ENCODE results near the gene NPAS3.

Gene NPAS3

DNA sequence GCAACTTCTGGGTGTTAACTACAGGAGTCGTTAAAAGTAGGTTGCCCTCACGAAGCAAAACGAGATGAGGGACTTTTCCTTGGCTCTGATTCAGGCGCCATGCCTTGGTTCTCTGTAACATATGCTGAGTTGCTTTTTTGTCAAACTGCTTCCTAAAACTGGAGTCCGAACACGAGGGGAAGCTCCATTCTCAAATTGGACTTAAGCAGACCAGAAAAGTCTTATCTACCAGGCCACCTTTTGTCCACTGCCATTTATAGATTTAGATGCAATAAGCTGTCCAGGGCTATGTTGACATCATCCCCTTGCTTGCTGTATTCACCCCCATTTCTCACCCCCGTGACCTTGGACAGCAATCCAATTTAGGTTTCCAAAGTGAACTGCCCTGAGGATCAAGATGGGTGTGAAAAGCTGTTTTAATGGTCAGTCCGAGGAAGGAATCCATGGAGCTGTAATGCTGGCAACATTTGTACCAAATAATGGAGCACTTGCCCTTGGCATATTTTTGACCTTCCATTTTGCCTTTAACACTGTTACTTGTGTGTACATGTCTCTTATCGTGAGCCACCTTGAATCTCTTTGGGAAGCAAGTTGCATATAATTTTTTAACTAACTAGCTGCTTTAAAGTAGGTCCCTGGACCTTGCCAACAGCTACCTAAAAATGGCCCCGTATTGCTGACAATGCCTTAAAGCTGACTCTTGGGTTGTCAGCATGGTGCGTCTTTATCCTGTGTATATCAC, 714.1 kb downstream of the NPAS3 start:
- no peak for DNase-seq

- no peak for DNase-seq
Measured at GRCh38 chr14:33653308-33653695, 714.6 kb downstream of the NPAS3 start.

GRCh38 chr14:33655421-33655820, 716.7 kb downstream of the NPAS3 start:
- no peak for DNase-seq

DNA sequence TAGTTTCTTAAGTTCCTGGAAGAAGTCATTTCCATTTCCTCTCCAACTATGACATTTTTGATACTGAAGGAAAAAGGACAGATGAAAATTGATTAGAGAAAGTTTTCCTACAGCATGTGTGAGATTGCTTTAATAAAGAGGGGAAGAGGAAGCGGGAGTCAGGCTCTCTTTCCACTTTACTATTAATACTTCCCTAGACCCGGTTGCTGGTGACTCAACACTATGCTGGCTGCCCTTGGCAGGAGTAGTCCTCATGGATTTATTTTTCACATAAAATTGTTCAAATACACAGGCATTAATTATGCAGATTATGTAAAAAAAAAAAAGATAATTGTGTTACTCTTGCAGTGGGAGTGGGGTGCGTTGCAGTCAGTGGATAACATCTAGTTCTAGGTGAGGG, 718.8 kb downstream of the NPAS3 start:
- no peak for DNase-seq

DNA sequence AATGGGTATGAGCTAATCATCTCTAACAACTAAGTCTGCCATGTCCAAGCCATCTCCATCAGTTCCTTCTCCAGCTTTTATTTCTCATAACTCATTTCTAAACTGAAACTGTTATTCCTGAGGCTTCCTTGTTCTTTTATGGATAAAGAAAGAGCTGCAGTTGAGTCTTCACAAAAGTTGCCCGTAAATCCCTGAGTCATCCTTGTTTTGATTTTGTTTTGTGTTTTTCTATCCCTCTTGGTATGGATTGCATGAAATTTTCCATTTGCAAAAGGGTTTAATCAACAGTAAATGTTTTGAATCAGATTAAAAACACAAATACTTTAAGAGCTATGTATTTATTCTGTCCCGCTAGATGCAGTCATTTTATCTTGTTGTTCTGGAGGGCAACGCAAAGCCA, 721.6 kb downstream of the NPAS3 start:
- no peak for DNase-seq

DNA sequence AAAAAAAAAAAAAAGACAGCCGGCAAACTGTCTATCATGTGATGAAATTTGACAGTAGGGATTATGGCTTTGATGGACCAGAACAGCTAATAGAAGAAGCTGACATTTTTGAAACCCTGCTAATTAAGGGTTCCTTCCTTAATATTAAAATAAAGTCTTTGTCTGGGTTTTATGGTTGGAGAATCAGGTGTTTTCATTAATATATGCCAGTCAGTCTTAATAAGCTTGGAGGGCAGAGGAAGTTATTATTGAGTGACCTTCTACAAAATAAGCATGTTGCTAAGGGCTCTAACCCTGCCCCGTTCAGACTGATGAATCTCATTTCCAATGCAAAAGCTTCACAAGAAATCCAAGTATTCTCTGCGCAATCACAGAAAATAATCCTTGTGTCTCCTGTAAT, 722.4 kb downstream of the NPAS3 start:
- DNase-seq, result no peak

- DNase-seq, result no peak
Measured at GRCh38 chr14:33668066-33668465, 729.4 kb downstream of the NPAS3 start.

DNA sequence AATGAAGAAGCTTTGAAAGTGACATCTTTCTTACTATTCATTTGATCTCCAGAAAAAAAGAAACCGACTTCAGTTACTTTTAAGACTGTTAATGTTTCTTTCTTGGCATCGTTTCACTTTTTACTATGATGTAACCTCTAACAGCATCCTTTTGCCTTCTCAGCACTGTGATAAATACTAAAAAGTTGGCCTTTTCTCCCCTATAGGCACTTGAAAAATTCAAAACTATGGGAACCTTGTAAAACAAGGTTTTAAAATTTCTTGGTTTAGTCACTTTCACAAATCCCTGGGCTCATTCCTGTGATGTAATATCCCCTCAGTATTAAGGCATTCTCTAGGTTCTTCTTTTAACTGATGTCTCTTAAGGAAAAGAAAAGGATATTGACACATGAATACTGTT, 730.4 kb downstream of the NPAS3 start:
- no peak for DNase-seq

DNA sequence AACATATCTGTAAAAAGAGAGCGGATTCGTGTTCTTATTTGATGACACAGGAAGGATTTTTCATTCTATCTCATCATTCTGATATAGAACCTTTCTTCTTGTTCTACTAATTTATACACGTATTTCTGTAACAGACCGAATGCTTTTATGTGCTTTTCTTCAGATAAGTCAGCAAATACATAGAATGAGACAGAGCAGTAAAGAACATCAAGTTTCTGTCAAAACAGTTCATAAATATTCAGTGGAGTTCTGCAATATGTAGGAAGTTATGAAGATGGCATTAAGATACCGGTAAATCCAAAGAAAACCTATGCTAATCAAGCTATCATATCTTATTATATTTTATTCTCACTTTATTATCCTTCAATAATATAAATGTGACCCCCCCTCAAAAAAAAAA, 731.6 kb downstream of the NPAS3 start:
- DNase-seq, result no peak

DNA sequence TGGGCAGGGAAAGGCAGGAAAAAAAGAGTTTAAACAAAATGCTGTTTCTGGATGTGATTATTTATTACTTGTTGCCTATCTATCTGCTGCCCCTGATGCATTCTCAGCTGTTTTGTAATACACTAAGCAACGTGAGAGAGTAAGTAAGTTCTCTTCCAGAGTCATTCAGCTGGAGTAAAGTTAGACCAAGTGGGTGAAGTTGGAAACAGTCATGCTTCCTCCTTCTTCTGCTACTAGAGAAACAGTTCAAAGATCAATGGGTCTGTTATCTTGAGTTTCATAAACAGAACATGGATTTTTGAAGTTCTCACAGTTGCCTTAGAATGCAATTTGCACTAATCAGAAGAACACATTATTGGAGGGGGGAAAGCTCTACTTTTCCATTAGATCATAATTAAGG, 732.9 kb downstream of the NPAS3 start:
- DNase-seq, result no peak

- peak; percentile 50 for DNase-seq
Measured at GRCh38 chr14:33674927-33675326, 736.2 kb downstream of the NPAS3 start.

DNA sequence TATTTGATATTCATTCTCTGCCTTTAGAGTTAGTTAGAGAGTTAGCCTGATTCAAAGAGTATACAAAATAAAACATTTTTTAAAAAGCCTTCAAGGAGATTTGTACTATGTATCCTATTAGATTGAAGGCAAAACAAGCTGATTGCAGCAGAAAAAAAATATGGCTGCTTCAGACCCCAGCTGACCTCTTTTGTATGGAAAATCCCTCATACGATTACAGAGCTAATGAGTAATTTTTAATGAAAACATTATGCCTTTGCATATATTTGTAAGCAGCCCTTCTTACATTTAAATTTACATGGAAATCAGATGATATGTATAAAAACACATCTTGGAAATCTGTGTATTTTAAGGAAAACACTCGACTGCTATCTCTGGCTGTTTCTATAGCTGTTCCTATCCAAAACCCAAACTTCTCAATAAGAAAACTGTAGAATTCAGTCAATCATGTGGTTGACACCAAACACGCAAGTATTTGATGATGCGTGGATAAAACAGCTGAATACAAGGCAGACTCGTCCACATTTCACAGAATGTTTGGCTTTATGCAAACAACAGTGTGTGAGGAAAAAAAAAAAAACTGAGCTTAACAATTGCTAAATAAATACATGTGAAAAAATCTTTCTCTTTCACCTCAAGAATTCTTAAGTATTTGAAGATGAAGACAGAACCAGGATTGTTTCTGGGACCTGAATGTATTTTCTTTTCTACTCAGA, 736.9 kb downstream of the NPAS3 start:
- DNase-seq, result no peak

GRCh38 chr14:33676135-33676566, 737.5 kb downstream of the NPAS3 start:
- peak; percentile 36 for DNase-seq

DNA sequence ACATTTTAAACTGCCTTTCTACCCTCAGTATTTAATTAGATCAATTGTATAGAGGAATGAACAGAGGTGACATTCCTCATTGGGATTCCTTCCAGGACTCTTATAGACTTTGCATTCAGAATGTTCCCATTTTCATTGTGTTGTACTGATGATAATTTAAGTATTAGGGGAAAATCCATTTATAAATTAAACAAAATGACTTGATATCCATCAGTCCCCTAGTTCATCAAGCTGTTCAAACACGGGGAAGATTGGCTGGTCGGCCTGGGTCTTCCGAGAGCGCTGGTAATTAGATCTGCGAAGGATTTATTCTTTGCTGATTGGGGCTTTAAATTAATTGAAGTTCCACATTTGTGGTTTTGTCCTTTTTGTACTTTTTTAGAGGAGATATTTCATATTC, 738.2 kb downstream of the NPAS3 start:
- DNase-seq, result no peak

GRCh38 chr14:33678005-33678404, 739.3 kb downstream of the NPAS3 start:
- no peak for DNase-seq

GRCh38 chr14:33679025-33679424, 740.3 kb downstream of the NPAS3 start:
- DNase-seq, result no peak

GRCh38 chr14:33679461-33680225, 741.0 kb downstream of the NPAS3 start:
- DNase-seq, result no peak

DNA sequence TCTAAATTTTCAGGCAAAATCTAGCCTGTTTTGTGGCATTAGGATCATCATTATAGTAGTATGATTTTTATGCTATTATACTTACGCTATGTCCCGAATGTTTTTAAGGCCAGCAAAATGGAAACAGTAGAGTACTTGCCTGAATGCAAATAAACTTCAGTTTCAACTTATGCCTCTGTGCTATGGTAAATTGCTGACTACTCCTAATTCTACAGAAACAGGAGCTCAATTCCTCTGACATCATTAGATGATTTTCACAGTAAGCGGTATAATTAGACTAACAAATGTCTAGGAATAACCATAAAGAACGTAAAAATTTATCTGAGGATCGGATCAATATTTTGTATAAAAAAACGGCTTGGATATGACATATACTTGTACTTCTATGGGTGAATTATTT, 742.2 kb downstream of the NPAS3 start:
- DNase-seq, result no peak

DNA sequence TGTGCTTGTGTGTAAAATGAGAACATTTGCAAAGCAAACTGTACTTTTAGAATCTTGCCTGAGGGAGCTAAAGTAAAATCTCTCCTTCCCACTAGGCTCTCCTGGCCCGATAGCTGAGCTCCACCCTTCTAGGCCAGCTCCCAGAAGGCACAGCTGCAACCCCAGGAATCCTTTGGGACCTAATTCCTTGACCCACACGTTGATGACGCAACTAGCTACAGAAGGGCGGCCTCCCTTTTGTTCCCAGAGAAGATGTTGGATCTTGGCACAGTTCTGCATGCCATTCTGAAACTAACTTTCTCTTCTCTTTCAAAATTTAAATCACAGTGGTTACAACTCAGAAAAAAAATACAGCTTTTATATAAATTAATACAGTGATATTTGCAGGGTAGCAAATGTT, 744.1 kb downstream of the NPAS3 start:
- DNase-seq, result no peak

- no peak for DNase-seq
Measured at GRCh38 chr14:33685026-33685425, 746.3 kb downstream of the NPAS3 start.

DNA sequence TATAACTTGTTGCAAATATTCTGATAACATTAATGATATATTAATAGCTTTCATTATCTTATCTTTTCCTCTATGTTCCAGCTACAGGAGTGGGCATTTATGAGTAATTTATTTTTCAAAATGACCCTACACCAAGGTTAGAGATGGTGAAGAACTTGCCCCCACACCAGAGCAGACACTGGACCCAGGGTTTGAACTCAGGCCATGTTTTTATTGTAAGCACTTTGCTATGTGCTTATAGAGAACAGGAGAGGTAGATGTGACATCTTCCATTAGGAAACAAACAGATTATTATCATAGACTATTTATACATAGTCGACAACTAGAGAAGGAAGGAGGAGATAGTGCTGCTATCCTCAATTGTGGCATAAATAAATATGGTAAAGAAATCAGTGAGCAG, 747.0 kb downstream of the NPAS3 start:
- no peak for DNase-seq

DNA sequence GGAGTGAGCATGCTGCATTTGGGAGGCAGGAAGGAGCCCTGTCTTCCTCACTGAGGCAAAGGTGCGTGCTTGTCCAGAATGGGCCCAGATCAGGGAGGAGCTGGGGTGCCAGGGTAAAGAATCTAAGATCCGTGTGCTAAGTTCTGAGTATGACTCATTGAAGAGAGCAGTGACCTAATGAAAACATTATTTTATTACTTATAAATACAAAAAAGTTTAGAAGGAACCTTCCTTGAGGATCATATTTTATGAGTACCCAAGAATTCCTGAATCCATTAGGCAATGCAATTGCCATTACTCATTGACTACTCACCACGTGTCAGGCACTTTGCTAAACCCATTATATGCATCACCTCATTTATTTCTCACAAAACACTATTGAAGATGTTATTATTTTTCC, 747.5 kb downstream of the NPAS3 start:
- DNase-seq, result no peak

GRCh38 chr14:33686856-33687255, 748.2 kb downstream of the NPAS3 start:
- DNase-seq, result no peak

- DNase-seq, result no peak
Measured at GRCh38 chr14:33689680-33690079, 751.0 kb downstream of the NPAS3 start.
